ENCODE measurements around the gene CREB3L2. TPM values are rescaled to one million over a fixed set of nuclear protein-coding genes. Genes with fewer than 3 reads are reported as not detected.

The CREB3L2 gene
- total and polyA plus RNA-seq, 2 of the 13 experiments (the other 11 are each of a cell fraction or from before 2014, with no cell fraction given): 22.1 to 41.1 TPM

DNA sequence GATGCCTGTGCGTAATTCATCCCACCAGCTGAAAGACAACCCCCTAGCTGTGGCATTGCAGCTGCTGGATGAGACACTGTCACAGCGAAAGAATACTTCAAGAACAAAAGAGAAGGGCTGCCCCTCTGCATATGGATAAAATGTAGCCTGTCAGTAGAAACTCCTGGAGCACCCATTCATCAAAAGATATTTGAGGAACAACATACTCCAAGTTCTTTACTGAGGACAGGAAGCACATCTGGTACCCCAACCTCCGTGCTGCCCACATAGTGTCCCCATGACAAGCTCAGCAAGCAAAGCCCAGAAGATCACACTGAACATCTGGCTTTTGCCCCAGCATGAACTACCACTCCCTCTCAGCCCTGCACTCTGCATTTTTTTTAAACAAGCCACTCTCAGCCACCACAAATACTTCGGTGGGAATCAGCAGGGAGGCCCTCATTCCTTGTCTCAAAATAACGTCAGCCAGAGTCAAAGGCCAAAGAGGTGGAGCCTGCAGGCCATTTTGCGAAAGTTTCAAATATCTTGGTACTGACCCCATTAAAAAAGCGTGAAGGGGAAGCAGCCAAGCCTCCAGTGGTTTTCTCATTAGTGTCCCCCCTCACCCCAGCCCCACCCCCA, 1.7 kb downstream of the CREB3L2 start (continued):
- TF ChIP-seq ZC3H13 (CRISPR knock-in tag; IDR thresholded peaks at IDR 0.05) (peak; percentile 74; the same call in 1 of the 2 replicates), NR2F6 (IDR thresholded peaks at IDR 0.05) (peak; percentile 57), NR2F6 (CRISPR knock-in tag; IDR thresholded peaks at IDR 0.05) (peak; percentile 43; the same call in 1 of the 2 replicates), YY1 (IDR thresholded peaks at IDR 0.05; ENCODE audit: insufficient read depth, insufficient replicate concordance, low read depth, low read length) (peak; percentile 38), ZNF343 (CRISPR knock-in tag; IDR thresholded peaks at IDR 0.05) (no peak), YEATS2 (CRISPR knock-in tag; IDR thresholded peaks at IDR 0.05; ENCODE audit: borderline replicate concordance) (no peak), ZNF20 (CRISPR knock-in tag; IDR thresholded peaks at IDR 0.05) (no peak), SIN3A (IDR thresholded peaks at IDR 0.05; ENCODE audit: borderline replicate concordance, low read depth, low read length) (peak; percentile 22; the same call in 1 of the 2 replicates), KMT2A (CRISPR knock-in tag; IDR thresholded peaks at IDR 0.05) (peak; percentile 88), ZNF335 (CRISPR knock-in tag; IDR thresholded peaks at IDR 0.05) (no peak), GFI1 (CRISPR knock-in tag; IDR thresholded peaks at IDR 0.05; ENCODE audit: borderline replicate concordance) (peak; percentile 41; the same call in 1 of the 2 replicates), SIX1 (CRISPR knock-in tag; IDR thresholded peaks at IDR 0.05; ENCODE audit: borderline replicate concordance) (no peak), TARDBP (CRISPR knock-in tag; IDR thresholded peaks at IDR 0.05) (0 out of 2 replicates have a peak, but pooled peaks have one; percentile 32), SAP130 (CRISPR knock-in tag; IDR thresholded peaks at IDR 0.05; ENCODE audit: low read depth) (peak; percentile 70)
- TF ChIP-seq, protein P1, sequence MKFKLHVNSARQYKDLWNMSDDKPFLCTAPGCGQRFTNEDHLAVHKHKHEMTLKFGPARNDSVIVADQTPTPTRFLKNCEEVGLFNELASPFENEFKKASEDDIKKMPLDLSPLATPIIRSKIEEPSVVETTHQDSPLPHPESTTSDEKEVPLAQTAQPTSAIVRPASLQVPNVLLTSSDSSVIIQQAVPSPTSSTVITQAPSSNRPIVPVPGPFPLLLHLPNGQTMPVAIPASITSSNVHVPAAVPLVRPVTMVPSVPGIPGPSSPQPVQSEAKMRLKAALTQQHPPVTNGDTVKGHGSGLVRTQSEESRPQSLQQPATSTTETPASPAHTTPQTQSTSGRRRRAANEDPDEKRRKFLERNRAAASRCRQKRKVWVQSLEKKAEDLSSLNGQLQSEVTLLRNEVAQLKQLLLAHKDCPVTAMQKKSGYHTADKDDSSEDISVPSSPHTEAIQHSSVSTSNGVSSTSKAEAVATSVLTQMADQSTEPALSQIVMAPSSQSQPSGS (CRISPR knock-in tag; IDR thresholded peaks at IDR 0.05): peak; percentile 33; the same call in 1 of the 2 replicates
- TF ChIP-seq, protein P2, sequence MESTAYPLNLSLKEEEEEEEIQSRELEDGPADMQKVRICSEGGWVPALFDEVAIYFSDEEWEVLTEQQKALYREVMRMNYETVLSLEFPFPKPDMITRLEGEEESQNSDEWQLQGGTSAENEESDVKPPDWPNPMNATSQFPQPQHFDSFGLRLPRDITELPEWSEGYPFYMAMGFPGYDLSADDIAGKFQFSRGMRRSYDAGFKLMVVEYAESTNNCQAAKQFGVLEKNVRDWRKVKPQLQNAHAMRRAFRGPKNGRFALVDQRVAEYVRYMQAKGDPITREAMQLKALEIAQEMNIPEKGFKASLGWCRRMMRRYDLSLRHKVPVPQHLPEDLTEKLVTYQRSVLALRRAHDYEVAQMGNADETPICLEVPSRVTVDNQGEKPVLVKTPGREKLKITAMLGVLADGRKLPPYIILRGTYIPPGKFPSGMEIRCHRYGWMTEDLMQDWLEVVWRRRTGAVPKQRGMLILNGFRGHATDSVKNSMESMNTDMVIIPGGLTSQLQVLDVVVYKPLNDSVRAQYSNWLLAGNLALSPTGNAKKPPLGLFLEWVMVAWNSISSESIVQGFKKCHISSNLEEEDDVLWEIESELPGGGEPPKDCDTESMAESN (CRISPR knock-in tag; conservative IDR thresholded peaks at IDR 0.05): no peak
- TF ChIP-seq, protein P3, sequence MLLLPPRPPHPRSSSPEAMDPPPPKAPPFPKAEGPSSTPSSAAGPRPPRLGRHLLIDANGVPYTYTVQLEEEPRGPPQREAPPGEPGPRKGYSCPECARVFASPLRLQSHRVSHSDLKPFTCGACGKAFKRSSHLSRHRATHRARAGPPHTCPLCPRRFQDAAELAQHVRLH (CRISPR knock-in tag; IDR thresholded peaks at IDR 0.05; ENCODE audit: borderline replicate concordance, low read depth): 0 out of 2 replicates have a peak, but pooled peaks have one; percentile 55
- TF ChIP-seq, protein P4, sequence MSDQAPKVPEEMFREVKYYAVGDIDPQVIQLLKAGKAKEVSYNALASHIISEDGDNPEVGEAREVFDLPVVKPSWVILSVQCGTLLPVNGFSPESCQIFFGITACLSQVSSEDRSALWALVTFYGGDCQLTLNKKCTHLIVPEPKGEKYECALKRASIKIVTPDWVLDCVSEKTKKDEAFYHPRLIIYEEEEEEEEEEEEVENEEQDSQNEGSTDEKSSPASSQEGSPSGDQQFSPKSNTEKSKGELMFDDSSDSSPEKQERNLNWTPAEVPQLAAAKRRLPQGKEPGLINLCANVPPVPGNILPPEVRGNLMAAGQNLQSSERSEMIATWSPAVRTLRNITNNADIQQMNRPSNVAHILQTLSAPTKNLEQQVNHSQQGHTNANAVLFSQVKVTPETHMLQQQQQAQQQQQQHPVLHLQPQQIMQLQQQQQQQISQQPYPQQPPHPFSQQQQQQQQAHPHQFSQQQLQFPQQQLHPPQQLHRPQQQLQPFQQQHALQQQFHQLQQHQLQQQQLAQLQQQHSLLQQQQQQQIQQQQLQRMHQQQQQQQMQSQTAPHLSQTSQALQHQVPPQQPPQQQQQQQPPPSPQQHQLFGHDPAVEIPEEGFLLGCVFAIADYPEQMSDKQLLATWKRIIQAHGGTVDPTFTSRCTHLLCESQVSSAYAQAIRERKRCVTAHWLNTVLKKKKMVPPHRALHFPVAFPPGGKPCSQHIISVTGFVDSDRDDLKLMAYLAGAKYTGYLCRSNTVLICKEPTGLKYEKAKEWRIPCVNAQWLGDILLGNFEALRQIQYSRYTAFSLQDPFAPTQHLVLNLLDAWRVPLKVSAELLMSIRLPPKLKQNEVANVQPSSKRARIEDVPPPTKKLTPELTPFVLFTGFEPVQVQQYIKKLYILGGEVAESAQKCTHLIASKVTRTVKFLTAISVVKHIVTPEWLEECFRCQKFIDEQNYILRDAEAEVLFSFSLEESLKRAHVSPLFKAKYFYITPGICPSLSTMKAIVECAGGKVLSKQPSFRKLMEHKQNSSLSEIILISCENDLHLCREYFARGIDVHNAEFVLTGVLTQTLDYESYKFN (CRISPR knock-in tag; conservative IDR thresholded peaks at IDR 0.05): peak; percentile 30; the same call in 1 of the 2 replicates
